ENCODE data around the gene OR6P1.

The OR6P1 gene

GRCh38 chr1:158570480-158570879, at the start of gene OR6P1:
Gene OR6P1, minus strand, starts transcription at chr1:158570580. Its CDS starts 6,976 bp downstream, at chr1:158563604.
- DNase-seq (ENCODE audit: low read depth in 2 of 2): no peak

- DNase-seq (ENCODE audit: low read depth in 2 of 2): no peak
Observed at GRCh38 chr1:158613764-158614163, 43.4 kb upstream of the OR6P1 start.

DNA sequence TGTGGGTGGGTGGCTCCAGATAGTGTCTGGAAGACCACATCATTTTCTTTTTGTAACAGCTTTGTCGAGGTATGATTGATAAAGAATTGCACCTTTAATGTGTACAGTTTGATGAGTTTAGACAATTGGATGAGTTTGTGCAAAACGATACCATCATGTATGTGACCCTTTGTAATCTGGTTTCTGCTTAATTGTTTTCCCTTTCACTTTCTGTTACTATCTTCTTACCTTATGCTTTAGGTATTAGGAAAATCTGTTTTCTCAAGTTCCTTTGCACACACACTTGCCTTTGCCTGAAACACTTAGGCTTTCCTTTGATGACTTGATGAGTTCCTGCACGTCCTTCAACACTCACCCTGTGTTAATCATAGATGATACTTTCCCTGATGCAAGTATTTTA, 41.5 kb upstream of the OR6P1 start:
- DNase-seq (ENCODE audit: low read depth in 2 of 2): no peak

- no peak for DNase-seq (ENCODE audit: low read depth in 2 of 2)
Observed at GRCh38 chr1:158607296-158607695, 36.9 kb upstream of the OR6P1 start.

- no peak for DNase-seq (ENCODE audit: low read depth in 2 of 2)
Observed at GRCh38 chr1:158604968-158605367, 34.6 kb upstream of the OR6P1 start, which contains the start of gene OR10Z1. Gene OR10Z1, plus strand, starts transcription at chr1:158605268. Its CDS starts 1,171 bp downstream, at chr1:158606439.

DNA sequence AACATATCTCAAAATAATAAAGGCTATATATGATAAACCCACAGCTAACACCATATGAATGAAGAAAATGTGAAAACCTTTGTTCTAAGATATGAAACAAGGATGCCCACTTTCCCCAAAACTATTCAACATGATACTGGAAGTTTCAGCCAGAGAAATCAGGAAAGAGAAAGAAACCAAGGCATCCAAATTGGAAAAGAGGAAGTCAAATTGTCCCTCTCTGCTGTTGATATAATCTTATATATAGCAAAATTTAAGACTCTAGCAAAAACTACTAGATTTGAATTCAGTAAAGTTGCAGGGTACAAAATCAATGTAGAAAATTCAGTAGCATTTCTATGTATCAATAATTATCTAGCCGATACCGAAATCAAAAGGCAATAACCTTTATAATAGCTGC, 30.4 kb upstream of the OR6P1 start:
- DNase-seq (ENCODE audit: low read depth in 2 of 2): no peak

DNA sequence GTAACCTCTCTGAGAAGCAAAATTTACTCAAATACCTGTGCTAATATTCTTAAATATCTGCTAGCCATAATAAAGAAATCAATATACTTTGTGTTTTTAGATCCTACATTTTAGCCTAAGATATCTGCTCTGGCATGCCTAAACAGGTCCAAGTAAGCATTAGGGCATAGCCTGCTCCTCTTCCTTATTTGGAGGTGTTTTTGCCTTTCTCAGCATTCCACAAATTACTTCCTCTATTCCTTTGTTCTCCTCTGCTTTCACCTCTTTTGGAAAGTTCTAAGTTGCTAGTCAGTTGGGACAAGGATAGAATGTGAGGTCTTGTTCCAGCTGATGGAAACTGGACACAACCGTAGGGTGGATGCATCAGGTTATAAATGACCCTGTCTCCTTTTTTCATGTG, 16.6 kb upstream of the OR6P1 start:
- DNase-seq (ENCODE audit: low read depth in 2 of 2): no peak

DNA sequence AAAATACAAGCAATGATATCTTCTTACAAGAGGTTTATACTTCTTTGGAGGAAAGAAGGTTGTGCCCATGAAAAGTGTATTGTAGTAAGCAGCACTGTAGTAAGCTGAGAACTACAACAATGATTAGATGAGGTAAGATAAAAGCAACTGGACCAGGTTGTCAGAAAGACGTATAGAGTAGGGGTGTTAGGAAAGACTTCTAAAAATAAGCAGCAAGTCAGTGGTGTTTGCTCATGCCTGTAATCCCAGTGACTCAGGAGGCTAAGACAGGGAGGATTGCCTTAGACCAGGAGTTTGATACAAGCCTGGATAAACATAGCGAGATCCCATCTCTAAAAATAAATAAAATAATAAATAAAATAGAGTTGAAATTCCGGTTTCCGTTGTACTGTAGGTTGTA, 13.6 kb upstream of the OR6P1 start:
- no peak for DNase-seq (ENCODE audit: low read depth in 2 of 2)

GRCh38 chr1:158579733-158580132, 9.4 kb upstream of the OR6P1 start, which contains the start of gene OR10X1:
Gene OR10X1, minus strand, starts transcription at chr1:158579899. Its CDS starts 0 bp downstream, at chr1:158579899.
- no peak for DNase-seq (ENCODE audit: low read depth in 2 of 2)

GRCh38 chr1:158577561-158577960, 7.2 kb upstream of the OR6P1 start:
- DNase-seq (ENCODE audit: low read depth in 2 of 2): no peak

DNA sequence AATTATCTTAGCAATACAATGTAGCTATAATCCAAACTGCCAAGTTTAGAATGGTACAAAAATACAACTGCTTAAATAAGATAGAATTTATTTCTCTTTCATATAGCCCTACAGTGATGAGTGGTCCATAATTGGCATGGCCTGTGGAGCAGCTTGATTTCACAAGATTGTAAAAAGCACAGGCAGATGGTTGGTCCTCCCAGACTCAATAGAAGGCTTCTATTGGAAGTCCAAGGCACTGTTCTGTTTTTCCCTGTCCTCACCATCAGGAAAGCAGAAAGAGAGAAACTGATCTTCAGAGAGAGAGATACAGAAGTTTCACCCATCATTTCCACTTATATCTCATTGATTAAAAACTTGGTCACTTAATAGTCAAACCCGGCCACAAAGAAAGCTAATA, 1.8 kb upstream of the OR6P1 start:
- no peak for DNase-seq (ENCODE audit: low read depth in 2 of 2)

DNA sequence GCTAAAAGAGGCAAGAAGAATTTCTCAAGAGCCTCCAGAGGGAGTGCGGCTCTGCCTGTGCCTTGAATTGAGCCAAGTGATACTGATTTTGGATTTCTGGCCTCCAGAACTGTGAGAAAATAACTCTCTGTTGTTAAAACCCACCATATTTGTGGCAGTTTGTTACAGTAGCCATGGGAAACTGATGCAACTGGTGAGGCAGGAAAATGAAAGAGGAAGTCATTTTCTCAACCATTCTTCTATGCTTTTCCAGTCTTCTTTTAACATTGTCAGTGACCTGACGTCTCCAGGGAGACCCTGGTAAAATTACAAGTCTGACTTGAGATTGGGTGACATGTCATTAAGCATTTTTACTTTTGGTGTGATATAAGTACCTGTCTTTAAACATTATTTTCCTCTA, 5.8 kb downstream of the OR6P1 start:
- DNase-seq (ENCODE audit: low read depth in 2 of 2): no peak

GRCh38 chr1:158563853-158564252, 6.5 kb downstream of the OR6P1 start:
- DNase-seq (ENCODE audit: low read depth in 2 of 2): no peak

DNA sequence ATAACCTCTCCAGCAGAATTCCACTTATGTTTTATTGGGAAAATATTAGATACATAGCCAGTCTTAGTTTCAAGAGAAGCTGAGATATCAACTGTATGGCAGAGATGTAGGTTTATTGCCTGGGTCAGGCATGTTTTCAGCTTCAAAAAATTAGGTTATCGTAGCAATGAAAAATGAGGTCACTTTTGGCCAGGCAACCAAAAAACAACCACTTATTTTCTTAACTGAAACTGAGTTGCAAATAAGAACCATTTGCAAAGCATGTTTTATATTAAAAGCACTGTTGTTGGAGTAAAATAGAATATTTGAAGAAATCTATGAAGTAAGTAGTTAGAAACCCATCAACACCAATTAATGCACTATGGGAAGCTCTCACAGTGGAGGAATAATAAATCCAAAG, 10.7 kb downstream of the OR6P1 start:
- DNase-seq (ENCODE audit: low read depth in 2 of 2): no peak

- no peak for DNase-seq (ENCODE audit: low read depth in 2 of 2)
Observed at GRCh38 chr1:158554352-158554751, 16.0 kb downstream of the OR6P1 start, which contains the start of gene OR6Y1. Gene OR6Y1, minus strand, starts transcription at chr1:158554405. Its CDS starts 6,300 bp downstream, at chr1:158548105.

GRCh38 chr1:158552296-158552695, 18.1 kb downstream of the OR6P1 start:
- no peak for DNase-seq (ENCODE audit: low read depth in 2 of 2)

- DNase-seq (ENCODE audit: low read depth in 2 of 2): no peak
Observed at GRCh38 chr1:158547533-158547932, 22.8 kb downstream of the OR6P1 start.

GRCh38 chr1:158537609-158538008, 32.8 kb downstream of the OR6P1 start:
- DNase-seq (ENCODE audit: low read depth in 2 of 2): no peak

DNA sequence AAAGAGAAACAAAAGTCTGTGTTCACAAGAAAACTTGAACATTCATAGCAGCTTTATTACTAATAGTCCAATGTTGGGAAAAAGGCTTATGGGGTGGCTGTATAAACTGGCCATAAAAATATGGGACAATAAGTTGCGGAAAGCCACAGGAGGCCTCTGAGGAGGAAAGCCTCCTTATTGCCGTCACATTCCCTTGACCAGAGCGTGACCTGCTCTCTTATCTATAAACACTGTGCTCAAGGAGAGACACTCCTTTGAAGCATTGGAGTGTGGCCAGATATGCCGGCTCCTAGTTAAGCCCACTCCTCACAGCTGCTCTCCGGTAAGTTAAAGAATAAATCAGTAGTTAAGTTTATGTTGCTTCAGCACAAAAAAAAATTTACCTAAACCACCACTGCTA, 35.9 kb downstream of the OR6P1 start:
- DNase-seq (ENCODE audit: low read depth in 2 of 2): no peak

DNA sequence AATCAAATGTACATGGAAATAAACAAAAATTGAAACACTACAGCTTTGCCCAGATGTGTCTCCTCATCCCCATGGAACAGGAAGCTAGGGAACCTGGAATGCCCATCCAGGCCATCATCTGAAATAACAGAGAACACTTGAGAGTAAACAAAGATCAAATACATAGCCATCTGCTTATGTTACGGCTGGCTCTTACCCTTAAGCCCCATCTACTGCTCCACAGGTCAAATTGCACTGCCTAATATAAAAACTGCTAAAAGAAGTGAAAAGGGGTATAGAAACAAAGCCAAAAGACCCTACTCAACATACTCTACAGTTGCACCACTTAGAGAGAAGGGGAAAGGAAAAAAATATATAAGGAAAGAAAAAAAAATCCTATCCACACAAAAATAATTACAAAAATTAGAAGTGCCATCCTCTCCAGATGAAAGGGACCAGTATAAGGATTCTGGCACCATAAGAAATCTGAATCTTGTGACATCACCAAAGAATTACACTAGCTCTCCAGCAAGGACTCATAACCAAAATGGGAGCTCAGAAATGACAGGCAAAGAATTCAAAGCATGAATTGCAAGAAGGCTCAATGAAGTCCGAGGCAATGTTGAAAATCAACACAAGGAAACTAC, 43.1 kb downstream of the OR6P1 start:
- DNase-seq (ENCODE audit: low read depth in 2 of 2): no peak

GRCh38 chr1:158521666-158522058, 48.7 kb downstream of the OR6P1 start:
- DNase-seq (ENCODE audit: low read depth in 2 of 2): no peak

DNA sequence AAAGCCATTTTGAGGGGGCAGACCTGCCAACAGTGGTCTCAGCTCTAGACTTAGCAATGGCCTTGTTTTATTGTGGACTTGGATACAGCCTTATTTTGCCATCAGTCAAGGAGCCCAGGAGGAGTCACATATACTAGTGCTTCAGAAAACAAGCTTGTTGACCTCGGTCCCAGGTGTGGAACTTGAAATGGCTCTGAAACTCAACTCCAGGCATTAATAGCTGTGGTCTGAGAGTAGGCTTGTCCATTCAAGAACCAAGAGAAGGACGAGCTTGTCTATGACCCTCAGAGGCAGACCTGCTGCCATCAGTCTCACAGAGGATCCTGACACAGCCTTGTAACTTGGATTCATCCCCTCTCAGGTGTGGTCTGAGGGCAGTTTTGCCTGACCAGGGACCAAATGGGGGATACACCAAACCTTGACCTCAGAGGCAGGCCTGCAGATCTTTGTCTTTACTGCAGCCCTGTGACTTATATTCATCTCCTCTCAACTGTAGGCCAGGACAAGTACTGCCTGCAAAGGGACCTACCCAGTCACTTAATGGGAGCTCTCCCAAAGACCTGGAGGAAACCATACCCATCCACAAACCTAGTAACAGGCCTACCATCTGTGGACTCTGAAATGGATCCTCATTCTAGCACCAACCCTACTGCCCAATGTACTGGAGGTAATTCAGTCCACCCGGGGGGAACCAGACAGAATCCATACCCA, 49.3 kb downstream of the OR6P1 start:
- no peak for DNase-seq (ENCODE audit: low read depth in 2 of 2)

DNA sequence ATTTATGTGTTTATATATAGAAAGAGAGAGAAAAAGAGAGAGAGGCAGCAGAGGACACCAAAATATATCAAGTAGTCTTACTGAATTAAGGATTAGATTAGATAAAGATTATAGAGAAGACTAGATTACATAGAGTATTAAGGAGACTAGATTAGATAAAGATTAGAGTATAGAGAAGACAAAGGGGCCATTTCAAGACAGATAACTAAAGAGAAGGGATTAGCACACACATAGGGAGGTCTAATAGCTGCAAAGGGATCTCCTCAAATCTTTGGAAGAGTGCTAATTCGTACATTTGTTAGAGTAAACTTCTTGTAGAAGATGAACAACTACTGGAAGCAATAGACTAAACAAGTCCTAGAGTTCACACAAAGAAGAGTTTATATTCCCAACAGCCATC, 50.4 kb downstream of the OR6P1 start:
- no peak for DNase-seq (ENCODE audit: low read depth in 2 of 2)

Measured in stimulated activated CD8-positive, alpha-beta memory T cell treated with anti-CD3 and anti-CD28 coated beads, Interleukin-7, amount 100 ng/mL, for 4 hours (primary cell).